Esophagus squamous epithelium (tissue), 5 donors: ENCODE data around the gene ZNRF1. TPM values are rescaled to one million over a fixed set of nuclear protein-coding genes. Genes with fewer than 3 reads are reported as not detected.
"Not testable (repeated sequence)": the region's sequence is repeated elsewhere in the genome, so short reads cannot be mapped to it uniquely, and the experiment has no call there.

Experiments used
- DNase-seq: peaks from one replicate; lab custom pipeline; 2025; lab: John Stamatoyannopoulos, UW
- H3K27ac ChIP-seq, 4 donors: fragments of 200-600 bp; sonication (generic); one replicate each; pipeline ENCODE4 v1.5.1; 2016 to 2019; ENCODE audit warnings: mild to moderate bottlenecking in 1 of 4
- H3K27me3 ChIP-seq, 4 donors: fragments of 200-600 bp; sonication (generic); 1 replicate in 3 of 4; 2 replicates in 1 of 4; pipeline versions ENCODE4 v1.5.1 to v1.6.0; 2017 to 2021; ENCODE audit warnings: antibody characterized with exemption in 1 of 4
- H3K36me3 ChIP-seq, 3 donors: fragments of 200-600 bp; sonication (generic); one replicate each; pipeline ENCODE4 v1.5.1; 2016 to 2019
- H3K4me1 ChIP-seq, 3 donors: fragments of 200-600 bp; sonication (generic); one replicate each; pipeline ENCODE4 v1.5.1; 2017 to 2019
- H3K4me3 ChIP-seq, 4 donors: fragments of 200-600 bp; sonication (generic); 1 replicate in 3 of 4; 2 replicates in 1 of 4; pipeline ENCODE4 v1.5.1; 2016 to 2019; ENCODE audit warnings: mild to moderate bottlenecking in 2 of 4, moderate library complexity in 1 of 4
- H3K9me3 ChIP-seq, 3 donors: fragments of 200-600 bp; sonication (generic); one replicate each; pipeline ENCODE4 v1.5.1; 2016 to 2019
- CTCF ChIP-seq, 6 experiments: fragments of 450-650 bp in 4 of 6; fragments of 200-600 bp in 2 of 6; sonication (generic) in 2 of 6; IDR thresholded peaks; one replicate each; pipeline ENCODE4 v1.5.1; 2016 to 2019; ENCODE audit warnings: antibody characterized with exemption in 6 of 6, mild to moderate bottlenecking in 4 of 6, moderate library complexity in 4 of 6
- POLR2A ChIP-seq, 4 donors: fragments of 450-650 bp; IDR thresholded peaks; one replicate each; pipeline ENCODE4 v1.6.1; 2017; ENCODE audit warnings: antibody characterized with exemption in 4 of 4, mild to moderate bottlenecking in 4 of 4, moderate library complexity in 3 of 4
- WGBS, 2 donors: methylation state at CpG; one replicate each; pipeline ENCODE4 v1.1.5; 2018; 5-methylcytosine and 5-hydroxymethylcytosine counted together
- intact Hi-C: fragments of 100-400 bp; cut with DNase I; formaldehyde crosslinking; loops from one replicate; pipeline ENCODE4 v1.15.0; 2022
- total RNA-seq, 4 donors: library from RNA; depleted of rRNA; stranded (reverse); fragments of >200 nt; gene quantifications; one replicate each; pipeline ENCODE4 v1.1.0, GENCODE V29; 2016
- donor health status: DM: yes; HTN: yes; CAD: no.

The ZNRF1 gene
- total RNA-seq, 4 donors from 2014 or later: 28.0 to 67.4 (median 33.5) TPM

DNA sequence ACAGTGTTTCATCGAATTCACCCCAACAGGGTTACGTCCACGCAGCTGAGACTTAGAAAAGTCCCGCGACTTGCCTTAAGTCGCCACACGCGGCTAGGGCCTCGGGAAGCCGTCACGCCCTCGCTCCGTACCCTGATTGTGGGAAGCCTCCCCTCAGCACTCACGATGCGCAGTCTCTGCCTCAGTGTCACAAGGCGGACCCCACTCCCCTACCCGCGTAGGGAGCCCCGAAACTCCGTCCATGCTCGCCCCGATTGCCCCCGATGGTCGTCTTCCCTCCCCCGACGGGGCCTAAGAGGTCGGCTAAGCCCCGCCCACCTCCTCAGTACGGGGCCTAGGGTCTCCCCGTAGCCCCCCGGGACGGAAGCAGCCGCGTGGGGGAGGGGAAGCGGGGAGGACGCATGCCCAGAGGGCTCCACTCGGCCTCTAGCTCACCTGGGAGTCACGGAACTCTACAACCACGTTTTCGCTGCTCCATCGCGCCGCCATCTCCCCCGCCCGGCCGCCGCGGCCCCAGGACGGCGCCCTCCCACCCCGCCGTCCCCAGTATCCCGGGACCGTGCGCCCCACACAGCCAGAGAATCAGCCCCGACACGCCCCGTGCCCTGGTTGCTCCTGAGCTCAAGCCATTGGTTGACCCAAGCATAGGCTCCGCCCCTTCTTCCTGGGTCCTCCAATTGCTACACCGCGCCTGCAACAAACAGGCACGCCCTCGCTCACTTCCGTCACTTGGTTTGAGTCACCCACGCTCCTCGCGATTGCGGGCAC, 14.1 kb upstream of the ZNRF1 start, which contains the start of gene WDR59:
Gene WDR59 (minus strand): TSS at position 595 of the 768 bp plus-strand sequence. CDS start 106 bp downstream, at position 489.
- DNase-seq: peak; percentile 96
- Histone ChIP-seq H3K27me3 (no peaks in the 10 kb centered on the region), H3K4me3 (peak within 1 kb of the TSS; percentile 91 to 100 (median 98)), H3K36me3 (no peaks in the 10 kb centered on the region), H3K4me1 (peaks cover 10 to 30% (median 14%) of the 10 kb centered on the region in 3 donors), H3K9me3 (no peaks in the 10 kb centered on the region), H3K27ac (peak within 1 kb of the TSS; percentile 89 to 98 (median 95))
- intact Hi-C loops: no loop called here
- 1 to 2% methylated on average over 18 to 19 of the region's 68 CpGs for WGBS, 2 donors
- TF ChIP-seq POLR2A (IDR thresholded peaks at IDR 0.05) (peak in 3 of 4 donors; percentile 6 to 69 (median 31)), CTCF (IDR thresholded peaks at IDR 0.05) (no peak)

GRCh38 chr16:74987027-74987681, 11.7 kb upstream of the ZNRF1 start:
- no peak for DNase-seq
- Histone ChIP-seq H3K9me3 (no peaks in the 10 kb centered on the region), H3K27me3 (no peaks in the 10 kb centered on the region), H3K4me3 (no peak overlapping the region), H3K27ac (no peak overlapping the region), H3K36me3 (no peaks in the 10 kb centered on the region), H3K4me1 (peaks cover 10 to 28% (median 14%) of the 10 kb centered on the region in 3 donors)
- no peak for TF ChIP-seq POLR2A (IDR thresholded peaks at IDR 0.05)
- no peak for TF ChIP-seq CTCF (IDR thresholded peaks at IDR 0.05)
- WGBS, 2 donors: 61 to 78% methylated on average over 8 of the region's 8 CpGs
- intact Hi-C loops: no loop called here

- H3K27me3 ChIP-seq, H3K4me3 ChIP-seq, H3K9me3 ChIP-seq, H3K27ac ChIP-seq, H3K4me1 ChIP-seq, DNase-seq, intact Hi-C loops, H3K36me3 ChIP-seq: not testable (repeated sequence)
- WGBS, 2 donors: 91 to 100% methylated on average over 2 to 3 of the region's 3 CpGs
Observed at GRCh38 chr16:74989864-74990263, 9.0 kb upstream of the ZNRF1 start.

DNA sequence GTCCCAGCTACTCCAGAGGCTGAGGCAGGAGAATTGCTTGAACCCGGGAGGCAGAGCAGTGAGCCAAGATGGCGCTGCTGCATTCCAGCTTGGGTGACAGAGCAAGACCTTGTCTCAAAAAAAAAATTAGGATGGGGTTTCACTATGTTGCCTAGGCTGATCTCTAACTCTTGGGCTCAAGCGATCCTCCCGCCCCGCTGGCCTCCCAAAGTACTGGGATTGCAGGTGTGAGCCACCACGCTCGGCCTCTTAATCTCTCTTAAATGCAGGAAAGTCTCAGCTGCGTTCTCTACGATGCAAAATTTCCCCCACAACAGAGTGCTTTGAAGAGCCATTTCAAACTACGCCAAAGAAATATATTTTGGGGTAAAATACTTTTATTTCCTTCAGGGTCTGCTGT, 8.0 kb upstream of the ZNRF1 start:
- Histone ChIP-seq H3K9me3 (no peaks in the 10 kb centered on the region), H3K36me3 (no peaks in the 10 kb centered on the region), H3K4me1 (no peaks in the 10 kb centered on the region), H3K27me3 (no peaks in the 10 kb centered on the region), H3K4me3 (no peak overlapping the region), H3K27ac (no peak overlapping the region)
- no peak for DNase-seq
- TF ChIP-seq CTCF (IDR thresholded peaks at IDR 0.05) (no peak), POLR2A (IDR thresholded peaks at IDR 0.05) (no peak)
- WGBS, 2 donors: 95% methylated on average over 9 to 10 of the region's 10 CpGs
- intact Hi-C loops: no loop called here

GRCh38 chr16:74991268-74991592, 7.6 kb upstream of the ZNRF1 start:
- Histone ChIP-seq H3K9me3 (no peaks in the 10 kb centered on the region), H3K27me3 (no peaks in the 10 kb centered on the region), H3K36me3 (no peaks in the 10 kb centered on the region), H3K4me1 (no peaks in the 10 kb centered on the region), H3K27ac (peak overlapping the region in 1 of 4 donors; percentile 57), H3K4me3 (no peak overlapping the region)
- WGBS, 2 donors: 74 to 83% methylated on average over 5 of the region's 5 CpGs
- no peak for DNase-seq
- intact Hi-C loops: no loop called here
- TF ChIP-seq CTCF (IDR thresholded peaks at IDR 0.05) (no peak), POLR2A (IDR thresholded peaks at IDR 0.05) (no peak)
